Mammary epithelial cell (primary cell): ENCODE results near the gene PARG.
"Not testable (repeated sequence)": the region's sequence is repeated elsewhere in the genome, so short reads cannot be mapped to it uniquely, and the experiment has no call there.

Experiments
- EZH2 ChIP-seq: IDR thresholded peaks from 2 replicates; pipeline ENCODE4 v1.6.1; 2012; ENCODE audit warnings: low read length, inconsistent platforms, borderline replicate concordance
- TF ChIP-seq, protein P1 (sequence below), 2 donors: IDR thresholded peaks in 1 of 2; conservative IDR thresholded peaks in 1 of 2; 2 replicates each; pipeline ENCODE4 v1.5.1; 2011 to 2012; ENCODE audit warnings: inconsistent platforms in 2 of 2, low read length in 2 of 2, mild to moderate bottlenecking in 2 of 2, control low read depth in 1 of 2, low read depth in 1 of 2; ENCODE audit not compliant: insufficient read depth in 1 of 2; ENCODE audit errors: extremely low read depth in 1 of 2

DNA sequence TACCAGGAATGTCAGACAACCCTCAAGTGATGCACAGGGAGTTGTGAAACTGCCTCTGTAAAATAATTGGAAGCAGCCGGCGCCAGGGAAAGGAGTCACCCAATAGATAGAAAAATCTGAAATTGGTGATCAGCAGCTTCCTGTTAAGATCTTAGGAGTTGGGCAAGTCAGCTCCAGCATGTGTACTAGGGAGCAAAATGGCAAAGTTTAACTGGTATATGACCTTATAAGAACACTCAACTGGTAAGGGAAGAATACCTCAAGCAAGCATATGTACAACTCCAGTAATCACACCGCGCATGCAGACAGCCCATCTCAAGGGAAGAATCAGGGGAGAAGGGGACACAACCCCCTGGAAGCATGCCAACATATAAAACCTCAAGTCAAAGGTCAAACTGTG, 18.3 kb downstream of the PARG start:
- TF ChIP-seq, protein P1, sequence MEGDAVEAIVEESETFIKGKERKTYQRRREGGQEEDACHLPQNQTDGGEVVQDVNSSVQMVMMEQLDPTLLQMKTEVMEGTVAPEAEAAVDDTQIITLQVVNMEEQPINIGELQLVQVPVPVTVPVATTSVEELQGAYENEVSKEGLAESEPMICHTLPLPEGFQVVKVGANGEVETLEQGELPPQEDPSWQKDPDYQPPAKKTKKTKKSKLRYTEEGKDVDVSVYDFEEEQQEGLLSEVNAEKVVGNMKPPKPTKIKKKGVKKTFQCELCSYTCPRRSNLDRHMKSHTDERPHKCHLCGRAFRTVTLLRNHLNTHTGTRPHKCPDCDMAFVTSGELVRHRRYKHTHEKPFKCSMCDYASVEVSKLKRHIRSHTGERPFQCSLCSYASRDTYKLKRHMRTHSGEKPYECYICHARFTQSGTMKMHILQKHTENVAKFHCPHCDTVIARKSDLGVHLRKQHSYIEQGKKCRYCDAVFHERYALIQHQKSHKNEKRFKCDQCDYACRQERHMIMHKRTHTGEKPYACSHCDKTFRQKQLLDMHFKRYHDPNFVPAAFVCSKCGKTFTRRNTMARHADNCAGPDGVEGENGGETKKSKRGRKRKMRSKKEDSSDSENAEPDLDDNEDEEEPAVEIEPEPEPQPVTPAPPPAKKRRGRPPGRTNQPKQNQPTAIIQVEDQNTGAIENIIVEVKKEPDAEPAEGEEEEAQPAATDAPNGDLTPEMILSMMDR (conservative IDR thresholded peaks at IDR 0.05 in 1 of 2, IDR thresholded peaks at IDR 0.05 in 1 of 2; ENCODE audit: extremely low read depth in 1 of 2, insufficient read depth in 1 of 2, low read depth in 1 of 2, low read length in 2 of 2) = not testable (repeated sequence)
- TF ChIP-seq EZH2 = not testable (repeated sequence)
